NCI-H1417 (cell line): Measurements from ENCODE around the gene STK32B.

Experiments
- DNase-seq, 3 experiments: peaks; one replicate each; lab custom pipeline; 2025; lab: John Stamatoyannopoulos, UW

The STK32B gene

DNA sequence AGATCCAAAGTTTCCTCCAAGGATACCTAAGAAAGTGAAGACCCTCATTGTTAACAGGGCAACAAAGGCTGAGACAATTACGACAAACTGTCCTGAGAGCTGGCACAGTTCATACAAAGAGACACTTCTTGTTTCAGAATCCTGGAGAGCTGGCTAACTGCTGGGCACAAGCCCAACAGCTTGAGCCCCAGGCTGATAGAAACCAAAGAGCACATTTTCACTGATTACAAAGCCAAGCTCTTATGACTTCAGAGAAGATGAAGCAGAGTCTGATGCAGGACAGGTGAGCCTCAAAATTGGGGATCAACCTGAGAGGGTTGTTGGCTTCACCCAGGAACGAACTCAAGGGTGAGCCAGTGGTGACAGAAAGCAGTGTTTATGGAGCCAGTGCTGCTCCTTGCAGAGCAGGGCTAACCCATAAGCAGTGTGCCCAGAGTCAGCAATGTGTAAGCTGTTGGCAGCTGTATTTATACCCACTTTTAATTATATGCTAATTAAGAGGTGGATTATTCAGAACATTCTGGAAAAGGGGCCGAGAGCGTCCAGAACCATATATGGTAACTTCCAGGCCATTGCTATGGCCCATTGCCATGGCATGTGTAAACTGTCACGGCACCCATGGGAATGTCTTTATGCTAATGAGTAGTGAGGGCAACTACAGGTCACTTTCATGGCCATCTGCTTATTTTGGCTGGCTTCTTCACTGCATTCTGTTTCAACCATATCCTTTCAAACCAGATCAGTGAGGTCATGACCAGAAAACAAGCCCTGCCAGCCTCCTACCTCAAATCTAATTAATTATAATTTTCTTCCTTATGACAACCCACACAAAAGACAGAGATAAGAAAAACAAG is 473.4 kb downstream of the STK32B start:
- DNase-seq: peak in 1 of 3 experiments; percentile 6

DNA sequence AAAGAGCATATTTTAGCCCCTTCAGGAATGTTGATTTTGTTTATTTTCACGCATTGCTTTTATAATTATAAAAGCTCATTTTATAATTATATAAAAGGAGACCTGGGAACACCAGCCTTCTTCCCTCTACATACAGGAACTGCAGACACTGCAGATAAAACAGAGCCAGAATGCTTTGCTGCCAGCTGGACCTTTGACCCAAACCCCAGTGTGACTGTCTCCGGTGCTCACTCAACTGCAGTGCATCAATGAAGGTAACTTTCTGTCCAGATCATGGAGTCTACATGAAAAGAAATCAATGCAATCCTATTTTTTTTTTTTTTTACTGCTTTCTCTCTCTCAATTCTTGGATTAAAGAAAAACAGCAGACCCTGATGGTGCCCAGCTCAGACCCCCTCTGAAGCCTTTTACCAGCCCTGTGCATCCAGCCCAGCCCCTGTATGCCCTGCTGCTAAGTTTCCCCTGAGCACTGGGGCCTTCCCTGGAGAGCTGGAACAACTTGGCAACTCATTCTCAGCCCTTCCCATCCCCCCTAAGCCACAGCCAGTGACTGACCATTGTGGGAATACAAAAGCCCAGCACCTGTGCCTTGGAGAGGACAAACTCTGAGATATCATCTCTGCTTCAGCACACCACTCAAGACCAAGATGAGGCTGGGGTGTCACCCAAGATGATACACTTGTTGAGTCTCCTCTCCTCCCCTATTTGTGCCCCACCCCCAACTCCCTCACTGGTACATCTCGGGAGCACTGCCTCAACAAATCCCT is 475.0 kb downstream of the STK32B start:
- no peak for DNase-seq

DNA sequence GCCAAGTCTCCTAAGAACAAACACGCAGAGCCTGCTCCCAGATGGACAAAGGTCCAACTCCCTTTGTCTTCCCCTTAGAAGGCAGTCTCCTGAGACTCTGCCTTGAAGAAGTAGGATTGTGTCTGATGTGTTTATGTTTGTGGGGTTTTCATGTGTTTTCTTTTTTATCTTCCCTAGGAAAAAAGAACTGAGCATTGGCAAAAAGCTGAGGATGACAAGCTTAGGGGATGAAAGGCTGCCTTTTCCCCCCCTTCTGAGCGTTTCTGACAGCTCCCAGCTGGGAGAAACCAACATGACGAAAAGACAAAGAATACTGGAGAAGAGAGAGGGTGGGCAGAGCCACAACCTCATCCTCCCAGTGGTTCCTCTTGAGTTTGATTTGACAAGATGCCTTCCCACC is 475.9 kb downstream of the STK32B start:
- no peak for DNase-seq

DNA sequence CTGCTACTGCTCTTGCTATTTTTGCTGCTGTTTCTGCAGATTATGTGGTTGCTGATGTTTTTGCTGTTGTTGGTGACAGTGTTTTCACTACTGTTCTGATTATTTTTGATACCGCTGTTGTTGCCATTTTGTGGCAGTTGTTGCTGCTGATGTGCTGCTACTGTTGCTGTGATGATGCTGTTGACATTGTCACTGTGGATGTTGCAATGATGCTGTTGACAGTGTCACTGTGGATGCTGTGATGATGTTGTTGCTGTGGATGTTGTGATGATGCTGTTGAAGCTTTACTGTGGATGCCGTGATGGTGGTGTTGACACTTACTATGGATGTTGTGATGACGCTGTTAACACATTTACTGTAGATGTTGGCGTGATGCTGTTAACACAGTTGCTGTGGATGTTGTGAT is 476.8 kb downstream of the STK32B start:
- DNase-seq: no peak

DNA sequence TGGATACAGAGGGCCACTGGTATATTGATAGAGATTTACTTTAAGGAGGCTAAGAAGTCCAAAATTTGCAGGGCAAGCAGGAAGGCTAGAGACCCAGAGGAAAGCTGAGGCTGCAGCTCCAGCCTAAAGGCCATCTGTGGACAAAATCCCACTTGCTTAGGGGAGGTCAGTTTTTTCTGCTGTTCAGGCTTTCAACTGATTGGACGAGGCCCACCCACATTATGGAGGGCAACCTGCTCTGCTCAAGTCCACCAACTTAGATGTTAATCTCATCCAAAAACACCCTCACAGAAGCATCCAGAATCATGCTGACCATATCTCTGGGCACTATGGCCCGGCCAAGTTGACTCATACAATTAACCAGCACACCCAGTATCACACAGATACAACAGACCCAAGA is 480.8 kb downstream of the STK32B start:
- DNase-seq: no peak

DNA sequence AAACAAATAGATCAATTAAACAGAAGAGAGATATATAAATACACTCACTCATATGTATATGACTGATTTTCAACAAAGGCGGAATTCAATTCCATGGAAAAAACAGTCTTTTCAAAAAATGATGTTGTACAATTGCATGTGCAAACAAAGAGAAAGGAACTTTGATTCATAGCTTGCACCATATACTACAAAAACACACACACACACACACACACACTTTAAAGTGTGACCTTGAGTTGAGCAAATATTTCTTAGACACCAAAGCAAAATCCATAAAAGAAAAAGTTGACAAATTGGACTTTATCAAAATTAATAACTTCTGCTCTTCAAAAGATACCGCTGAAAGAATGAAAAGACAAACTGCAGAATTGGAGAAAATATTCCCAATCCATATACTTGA is 488.3 kb downstream of the STK32B start:
- DNase-seq: no peak

DNA sequence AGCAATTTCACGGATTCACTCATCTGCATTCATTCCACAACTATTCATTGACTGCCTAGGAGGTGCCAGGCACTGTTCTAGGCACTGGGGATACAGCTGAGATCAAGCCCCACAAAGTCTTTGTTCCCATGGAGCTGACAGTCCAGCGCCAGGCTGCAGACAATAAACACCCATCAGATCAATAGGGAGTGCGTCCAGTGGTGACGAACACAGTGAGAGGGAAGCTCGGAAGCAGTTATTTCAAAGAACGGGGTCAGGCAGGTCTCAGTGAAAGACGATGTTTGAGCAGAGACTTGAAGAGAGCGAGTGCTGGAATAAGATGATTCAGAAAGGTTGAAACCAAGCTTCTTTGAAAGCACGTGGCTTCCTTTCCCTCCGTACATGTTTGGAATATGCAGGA is 489.9 kb downstream of the STK32B start:
- no peak for DNase-seq

DNA sequence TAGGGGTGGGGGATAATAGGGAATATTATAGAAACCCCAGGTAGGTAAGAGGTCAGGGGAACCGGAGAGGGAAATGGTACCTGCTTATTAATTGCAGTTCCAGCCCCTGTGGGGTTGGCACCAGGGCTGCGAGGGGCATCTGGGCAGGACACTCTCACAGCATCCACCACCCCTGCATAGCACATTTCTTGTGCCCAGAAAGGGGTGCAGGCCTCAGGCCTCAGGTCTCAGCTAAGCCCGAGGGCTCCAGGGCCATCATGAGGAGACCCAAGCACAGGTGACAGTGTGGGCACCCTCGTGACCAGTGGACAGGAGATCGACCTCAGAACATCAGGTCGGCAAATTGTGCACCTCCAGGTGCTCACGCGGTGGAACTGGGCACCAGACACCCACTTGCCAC is 492.4 kb downstream of the STK32B start:
- no peak for DNase-seq

DNA sequence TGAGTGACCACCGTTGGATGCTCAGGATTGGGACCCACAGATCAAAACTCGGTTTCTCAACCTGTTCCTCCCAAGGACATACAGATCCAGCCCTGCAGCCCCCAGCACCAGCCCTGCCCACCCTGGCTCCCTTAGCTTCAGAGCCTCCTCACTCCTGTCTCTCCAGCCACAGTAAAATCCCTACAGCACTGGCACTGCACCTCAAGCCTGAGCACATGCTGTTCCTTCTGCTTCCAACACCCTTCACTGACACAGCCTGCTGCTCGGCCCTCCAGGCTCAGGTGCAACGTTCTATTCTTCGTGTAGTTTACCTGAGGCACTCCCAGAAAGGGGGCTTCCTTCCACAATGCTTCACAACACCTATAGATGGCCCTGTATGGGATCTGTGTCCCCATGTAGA is 493.5 kb downstream of the STK32B start:
- DNase-seq: no peak

DNA sequence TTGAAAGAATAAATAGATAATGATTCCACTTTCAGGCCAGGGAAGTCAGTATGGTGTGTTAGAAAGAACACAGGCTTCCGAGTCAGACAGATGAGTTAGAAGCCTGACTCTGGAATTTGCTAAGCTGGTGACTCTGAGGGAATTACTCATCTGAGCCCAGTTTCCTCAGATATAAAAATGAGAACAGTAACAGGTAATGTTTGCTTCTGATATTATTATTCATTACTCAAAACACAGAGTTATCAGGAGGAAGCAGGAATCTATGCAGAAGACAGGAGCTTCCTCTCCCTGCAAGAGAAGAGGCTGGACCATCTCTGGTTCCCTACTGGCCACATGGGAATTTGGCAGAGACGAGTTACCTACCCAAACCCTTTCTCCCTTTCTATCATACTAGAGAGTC is 494.0 kb downstream of the STK32B start:
- DNase-seq: no peak

DNA sequence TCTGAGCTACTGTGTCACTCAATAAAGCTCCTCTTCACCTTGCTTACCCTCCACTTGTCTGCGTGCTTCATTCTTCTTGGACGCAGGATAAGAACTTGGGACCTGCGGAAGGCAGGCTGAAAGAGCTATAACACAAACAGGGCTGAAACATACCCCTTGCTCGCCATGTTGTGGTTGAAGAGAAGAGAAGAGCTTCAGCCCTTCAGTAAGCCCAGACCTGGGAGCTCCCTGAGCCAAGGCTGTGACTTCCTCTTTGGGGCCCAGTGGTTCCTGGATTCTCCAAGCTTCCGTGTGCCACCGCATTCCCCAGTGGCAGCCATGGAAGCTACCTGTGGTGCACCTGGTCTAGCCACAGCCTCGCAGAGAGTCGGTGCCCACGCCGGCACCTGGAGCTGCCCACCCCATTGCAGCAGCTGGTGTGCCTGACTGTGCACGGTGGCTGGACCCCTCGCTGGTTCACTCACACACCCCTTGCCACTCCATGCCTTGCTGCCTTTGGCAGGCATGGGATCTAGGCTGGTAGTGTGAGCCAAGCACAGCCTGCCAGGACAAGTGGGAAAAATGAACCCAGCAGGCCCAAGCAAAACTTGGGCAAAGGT is 496.5 kb downstream of the STK32B start:
- no peak for DNase-seq
